Right lobe of liver (tissue), 6 donors: ENCODE data around the gene SEC24A. TPM values are rescaled to one million over a fixed set of nuclear protein-coding genes. Genes with fewer than 3 reads are reported as not detected.

ENCODE experiments used
- ATAC-seq, 4 donors: fragments of 200-7000 bp; cut with Tn5 transposase; one replicate each; pipeline ENCODE4 v1.9.1; 2020; ENCODE audit warnings: mild to moderate bottlenecking in 4 of 4, moderate library complexity in 4 of 4
- DNase-seq, 3 donors: peaks; one replicate each; pipeline ENCODE4 v3.0.0-alpha.2; 2020
- H3K27ac ChIP-seq, 3 donors: fragments of 200-600 bp; one replicate each; pipeline ENCODE4 v1.8.0; 2022
- H3K27me3 ChIP-seq, 2 donors: fragments of 200-600 bp; one replicate each; pipeline ENCODE4 v1.8.0; 2022
- H3K36me3 ChIP-seq, 4 donors: fragments of 200-600 bp; sonication (generic) in 1 of 4; one replicate each; pipeline versions ENCODE4 v1.5.1 to v1.8.0; 2017 to 2022; ENCODE audit warnings: control low read depth in 1 of 4
- H3K4me1 ChIP-seq, 4 donors: fragments of 200-600 bp; sonication (generic) in 1 of 4; one replicate each; pipeline versions ENCODE4 v1.5.1 to v1.8.0; 2017 to 2022; ENCODE audit warnings: control low read depth in 1 of 4
- H3K4me3 ChIP-seq, 3 donors: fragments of 200-600 bp; one replicate each; pipeline ENCODE4 v1.8.0; 2022
- H3K9me3 ChIP-seq, 4 donors: fragments of 200-600 bp; sonication (generic) in 1 of 4; one replicate each; pipeline versions ENCODE4 v1.5.1 to v1.8.0; 2017 to 2022; ENCODE audit warnings: control low read depth in 1 of 4
- CTCF ChIP-seq, 4 donors: fragments of 200-600 bp in 3 of 4; fragments of 450-650 bp in 1 of 4; IDR thresholded peaks; one replicate each; pipeline versions ENCODE4 v1.5.1 to v1.8.0; 2016 to 2022; ENCODE audit warnings: antibody characterized with exemption in 4 of 4, mild to moderate bottlenecking in 2 of 4
- POLR2A ChIP-seq: fragments of 450-650 bp; IDR thresholded peaks from one replicate; pipeline ENCODE4 v1.6.1; 2017; ENCODE audit warnings: antibody characterized with exemption, mild to moderate bottlenecking
- WGBS: methylation state at CpG from one replicate; pipeline ENCODE4 v1.1.6; 2018; ENCODE audit warnings: low coverage, low lambda C conversion rate; ENCODE audit not compliant: insufficient coverage; ENCODE audit errors: missing lambda C conversion rate; 5-methylcytosine and 5-hydroxymethylcytosine counted together
- intact Hi-C, 2 donors: fragments of 100-400 bp; cut with DNase I; formaldehyde crosslinking; loops; one replicate each; pipeline versions ENCODE4 v1.11.2 to v1.14.1; 2022
- total RNA-seq, 6 experiments: library from RNA; depleted of rRNA in 2 of 6; stranded (reverse); fragments of >200 nt in 2 of 6; fragmentation: NEBNext Ultra II Directional in 3 of 6; extraction: Animal tissue kit (Norgen Biotek cat#: 25700) in 3 of 6; gene quantifications; one replicate each; pipeline versions ENCODE4 v1.1.0 to v1.2.4, GENCODE V29; 2016 to 2023
- donor health status: DM: no; HTN: yes; CAD: no.
- donor health status: DM: no; HTN: no; CAD: no.
- donor health status: DM: no; HTN: no; CAD: no.
- donor health status: DM: no; HTN: yes; CAD: no.
- donor health status: DM: no; HTN: yes; CAD: no.

The SEC24A gene
- total RNA-seq, 6 experiments from 2014 or later = 28.4 to 45.8 (median 40.0) TPM

DNA sequence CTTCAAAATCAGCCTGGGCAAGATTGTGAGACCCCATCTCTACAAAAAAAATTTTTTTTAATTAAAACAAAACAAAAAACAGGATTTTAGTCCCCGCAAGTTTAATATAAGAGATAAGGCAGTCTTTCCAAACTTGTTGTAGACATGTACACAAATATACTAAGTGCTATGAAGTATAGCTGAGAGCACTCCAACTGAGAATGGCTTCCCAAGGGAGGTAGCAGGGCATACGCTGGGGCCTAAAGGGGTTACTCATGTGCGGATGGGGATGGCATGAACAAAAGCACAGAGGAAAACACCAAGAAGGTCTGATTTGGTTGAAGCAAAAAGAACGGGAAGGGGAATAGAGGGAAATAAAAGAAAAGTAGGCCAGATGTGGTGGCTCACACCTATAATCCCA, 37.1 kb upstream of the SEC24A start:
- no peak overlapping the region for H3K4me3 ChIP-seq
- intact Hi-C loops = no loop called here
- ATAC-seq (no peak), DNase-seq (no peak)
- peaks cover 2 to 59% (median 5%) of the 10 kb centered on the region in 4 donors for H3K36me3 ChIP-seq
- no peaks in the 10 kb centered on the region for H3K9me3 ChIP-seq
- WGBS = 100% methylated on average over 4 of the region's 4 CpGs
- no peak for TF ChIP-seq CTCF (IDR thresholded peaks at IDR 0.05)
- no peak for TF ChIP-seq POLR2A
- no peak overlapping the region for H3K27ac ChIP-seq
- H3K27me3 ChIP-seq = no peaks in the 10 kb centered on the region
- peaks cover 0 to 37% (median 15%) of the 10 kb centered on the region in 4 donors for H3K4me1 ChIP-seq

DNA sequence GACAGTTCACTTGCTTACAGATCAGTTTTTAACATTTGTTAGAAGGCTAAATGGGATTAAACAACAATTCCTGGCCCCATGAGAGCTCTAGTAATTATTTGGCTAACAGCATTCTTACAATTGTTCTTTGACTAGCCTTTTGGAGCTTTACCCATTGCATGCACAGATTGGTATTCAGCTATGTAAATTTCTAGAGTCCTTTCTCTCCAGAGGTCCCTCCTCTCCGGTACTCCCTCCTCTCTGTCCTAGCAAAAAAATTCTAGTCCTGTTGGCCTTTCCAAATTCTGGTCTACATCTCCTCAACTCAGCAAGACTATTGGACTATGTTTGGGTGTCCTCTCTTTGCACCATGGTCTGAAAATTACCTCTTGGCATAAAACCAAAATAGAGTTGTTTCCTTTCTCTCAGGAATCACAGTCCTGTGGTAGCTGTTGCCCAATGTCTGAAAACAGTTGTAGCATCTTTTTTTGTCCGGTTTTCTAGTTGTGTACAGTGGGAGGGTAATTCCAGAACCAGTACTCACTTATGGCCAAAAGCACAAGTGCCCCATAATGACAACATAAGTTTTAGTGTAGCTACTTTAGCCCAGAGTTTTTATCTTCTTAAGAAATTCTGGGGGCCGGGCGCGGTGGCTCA, 34.0 kb upstream of the SEC24A start:
- Histone ChIP-seq H3K9me3 (no peaks in the 10 kb centered on the region), H3K27me3 (no peaks in the 10 kb centered on the region), H3K4me3 (no peak overlapping the region), H3K4me1 (peaks cover 0 to 19% (median 5%) of the 10 kb centered on the region in 4 donors), H3K27ac (no peak overlapping the region), H3K36me3 (peaks cover 0 to 68% (median 15%) of the 10 kb centered on the region in 4 donors)
- WGBS = 78% methylated on average over 5 of the region's 5 CpGs
- TF ChIP-seq CTCF (IDR thresholded peaks at IDR 0.05) (no peak), POLR2A (no peak)
- intact Hi-C loops = no loop called here
- peak in 2 of 4 donors; percentile 43 to 48 for ATAC-seq
- DNase-seq = no peak

DNA sequence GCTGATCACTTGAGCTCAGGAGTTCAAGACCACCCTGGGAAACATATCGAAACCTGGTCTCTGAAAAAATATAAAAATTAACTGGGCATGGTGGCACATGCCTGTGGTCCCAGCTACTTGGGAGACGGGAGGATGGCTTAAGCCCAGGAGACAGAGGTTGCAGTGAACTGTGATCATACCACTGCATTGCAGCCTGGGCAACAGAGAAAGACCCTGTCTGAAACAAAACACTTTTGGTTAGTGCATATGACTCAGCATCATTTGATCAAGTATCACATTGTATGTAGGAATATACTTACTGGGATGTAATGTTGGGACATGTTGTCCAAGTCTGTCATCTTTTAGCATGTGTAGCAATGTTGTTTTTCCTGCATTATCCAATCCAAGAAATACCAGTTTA, 28.0 kb upstream of the SEC24A start:
- H3K36me3 ChIP-seq = peaks cover 0 to 68% (median 20%) of the 10 kb centered on the region in 4 donors
- ATAC-seq (peak; percentile 31 to 61 (median 45)), DNase-seq (no peak)
- 57% methylated on average over 2 of the region's 2 CpGs for WGBS
- H3K4me1 ChIP-seq = peaks cover 0 to 51% (median 20%) of the 10 kb centered on the region in 4 donors
- no peak overlapping the region for H3K4me3 ChIP-seq
- no peak for TF ChIP-seq CTCF (IDR thresholded peaks at IDR 0.05)
- no peak for TF ChIP-seq POLR2A
- H3K9me3 ChIP-seq = no peaks in the 10 kb centered on the region
- peak overlapping the region; percentile 8 to 73 (median 72) for H3K27ac ChIP-seq
- H3K27me3 ChIP-seq = no peaks in the 10 kb centered on the region
- intact Hi-C loops = no loop called here

DNA sequence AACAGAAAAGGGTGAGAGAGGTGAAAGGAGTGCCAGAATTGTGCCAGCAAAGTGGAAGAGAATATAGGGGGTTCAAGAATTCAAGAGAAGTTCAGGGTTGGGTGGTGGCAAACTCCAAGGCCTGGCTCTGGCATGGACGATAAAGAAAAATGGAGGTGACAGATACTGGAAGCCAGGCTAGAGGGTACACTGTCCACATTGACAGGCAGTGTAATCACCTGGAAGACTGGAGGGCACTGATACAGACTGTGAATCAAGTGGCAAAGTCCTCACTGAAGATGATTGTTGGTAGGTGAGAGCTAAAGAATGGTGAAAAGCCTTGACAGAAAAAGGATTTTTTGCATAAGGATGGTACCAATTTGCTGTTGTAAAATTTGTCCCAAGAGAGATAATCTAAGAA, 23.0 kb upstream of the SEC24A start:
- intact Hi-C loops = no loop called here
- Histone ChIP-seq H3K4me1 (peaks cover 0 to 69% (median 19%) of the 10 kb centered on the region in 4 donors), H3K4me3 (no peak overlapping the region), H3K27me3 (no peaks in the 10 kb centered on the region), H3K27ac (peak overlapping the region; percentile 63 to 81 (median 79)), H3K36me3 (peaks cover 0 to 32% (median 3%) of the 10 kb centered on the region in 4 donors), H3K9me3 (no peaks in the 10 kb centered on the region)
- ATAC-seq (peak; percentile 53 to 78 (median 70)), DNase-seq (no peak)
- WGBS = 22% methylated on average over 1 of the region's 1 CpG
- TF ChIP-seq CTCF (IDR thresholded peaks at IDR 0.05) (no peak), POLR2A (no peak)
